Activated CD4-positive, alpha-beta T cell treated with anti-CD3 and anti-CD28 coated beads, Interleukin-2, amount 50 U/mL, for 4 hours (primary cell): ENCODE measurements around the gene NUDT16L1.

Source experiments
- DNase-seq, 2 experiments: peaks; one replicate each; pipeline ENCODE4 v3.0.0-alpha.2; 2020

The NUDT16L1 gene

DNA sequence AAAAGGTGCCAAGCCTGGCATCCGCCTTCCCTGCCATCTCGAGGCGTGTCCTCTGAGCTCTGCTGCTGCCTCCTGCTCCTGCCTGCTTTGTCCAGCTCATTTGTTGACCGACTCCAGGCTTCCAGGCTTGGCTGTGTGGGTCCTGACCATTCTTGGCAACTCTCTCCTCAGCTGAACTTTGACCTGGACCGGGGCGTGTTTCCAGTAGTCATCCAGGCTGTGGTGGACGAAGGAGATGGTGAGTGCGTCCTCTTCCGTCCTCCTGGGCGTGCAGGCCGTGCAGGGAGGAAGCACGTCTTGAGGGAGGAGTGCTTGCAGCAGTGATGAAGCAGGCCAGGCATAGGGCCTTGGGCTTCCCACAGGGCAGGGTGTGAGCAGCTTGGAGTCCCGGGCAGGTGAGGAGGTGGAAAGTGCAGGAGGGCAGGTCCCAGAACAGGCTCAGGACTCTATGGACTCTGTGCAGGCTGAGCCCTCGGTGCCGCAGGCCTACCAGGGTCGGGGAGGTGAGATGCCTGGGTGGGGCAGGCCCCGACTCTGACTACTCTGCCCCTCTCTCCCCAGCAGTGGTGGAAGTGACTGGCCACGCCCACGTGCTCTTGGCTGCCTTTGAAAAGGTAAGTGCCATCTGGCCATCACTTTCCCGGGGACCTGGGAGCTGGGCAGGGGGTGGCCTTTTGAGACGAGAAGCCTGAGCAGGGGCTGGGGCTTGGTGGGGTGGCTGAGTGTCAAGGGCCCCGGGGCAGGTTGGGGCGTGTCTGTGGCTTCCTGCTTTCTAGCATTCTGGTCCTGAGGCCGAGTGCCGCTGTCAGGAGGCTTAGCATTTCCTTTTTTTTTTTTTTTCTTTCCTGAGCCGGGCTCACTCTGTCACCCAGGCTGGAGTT lies 28.6 kb upstream of the NUDT16L1 start:
- peak; percentile 28 to 32 for DNase-seq

DNA sequence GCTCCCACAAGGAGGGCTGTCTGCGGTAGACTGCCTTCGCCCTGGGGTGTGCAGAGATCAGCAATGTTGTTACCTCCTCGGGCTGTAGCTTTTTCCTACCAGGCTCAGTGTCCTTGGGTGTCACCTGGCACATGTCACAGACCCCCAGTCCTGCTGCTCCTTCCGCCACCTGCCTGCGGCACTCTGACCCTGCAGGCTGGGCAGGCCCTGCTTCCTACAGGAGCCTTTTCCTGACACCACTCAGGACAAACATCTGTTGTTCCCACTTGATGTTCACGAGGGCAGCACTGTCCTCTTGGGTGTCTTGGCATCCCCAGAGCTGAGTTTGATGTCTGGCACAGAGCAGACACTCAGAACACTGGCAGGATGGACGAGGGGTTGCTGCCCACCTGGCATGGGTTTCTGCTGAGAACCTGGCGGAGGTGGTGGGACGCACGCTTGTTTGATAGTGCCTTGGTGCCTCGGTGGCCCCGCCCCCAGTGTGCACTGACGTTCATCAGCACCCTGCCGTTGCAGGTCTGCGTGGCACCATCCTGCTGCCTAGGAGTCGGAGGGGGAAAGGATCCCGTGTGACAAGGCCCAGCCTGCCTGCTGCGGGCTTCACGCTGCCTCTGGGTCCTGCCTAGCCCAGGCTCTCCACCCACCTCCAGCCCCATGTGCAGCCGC lies 26.7 kb upstream of the NUDT16L1 start:
- DNase-seq: no peak

DNA sequence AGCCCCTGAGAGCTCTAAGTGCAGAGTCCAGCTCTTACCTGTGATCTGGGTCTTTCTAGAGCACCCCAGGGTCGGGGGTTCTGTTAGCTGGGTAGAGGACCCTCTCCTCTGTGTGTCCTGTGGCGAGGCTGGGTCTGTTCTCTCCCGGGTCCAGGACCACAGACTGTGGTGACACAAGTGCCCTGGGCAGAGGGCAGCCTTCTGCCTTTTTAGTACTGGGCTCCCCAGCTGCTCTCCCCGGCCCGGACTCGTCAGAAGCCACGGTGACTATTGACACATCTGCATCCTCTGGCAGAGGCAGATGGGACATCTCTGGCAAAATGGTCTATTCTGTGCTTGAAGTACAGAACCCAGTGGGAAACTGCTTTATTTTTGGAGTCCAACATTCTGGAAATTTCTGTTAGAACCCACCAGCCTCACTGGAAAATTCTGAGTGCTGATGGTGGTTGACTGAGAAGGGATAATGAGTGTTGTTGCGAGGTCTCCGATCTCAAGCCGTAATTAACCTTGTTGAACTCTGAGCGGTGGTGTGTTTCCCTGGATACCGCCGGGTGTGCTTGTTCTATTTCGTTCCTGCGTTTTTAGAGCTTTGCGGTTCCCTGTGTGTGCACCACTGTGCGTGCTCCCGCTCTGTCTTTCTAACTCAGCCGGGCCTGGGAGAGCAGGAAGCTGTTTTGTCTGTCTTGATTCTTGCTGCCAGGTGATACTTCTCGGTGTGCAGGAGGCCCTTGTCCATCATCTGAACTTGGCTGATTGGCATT lies 26.0 kb upstream of the NUDT16L1 start:
- no peak for DNase-seq

DNA sequence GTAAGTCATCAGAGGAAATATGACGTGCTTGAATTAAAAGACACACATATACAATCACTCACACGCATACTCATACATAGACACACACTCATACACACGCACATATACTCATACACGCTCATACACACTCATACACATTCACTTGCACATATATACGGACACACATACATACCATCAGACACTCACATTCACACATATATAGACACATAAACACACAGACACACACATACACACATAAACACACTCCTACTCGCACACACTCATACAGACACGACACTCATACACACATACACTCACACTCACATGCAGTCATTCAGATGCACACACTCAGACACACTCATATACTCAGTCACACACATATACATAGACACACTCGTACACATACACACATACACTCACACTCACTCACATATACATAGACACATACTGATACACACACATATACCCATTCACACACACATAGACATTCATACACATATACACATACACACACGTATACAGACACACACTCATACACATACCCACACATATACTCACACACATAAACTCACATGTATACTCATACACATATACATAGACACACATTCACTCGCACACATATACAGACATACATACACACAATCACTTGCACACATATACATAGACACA lies 24.9 kb upstream of the NUDT16L1 start:
- no peak for DNase-seq

DNA sequence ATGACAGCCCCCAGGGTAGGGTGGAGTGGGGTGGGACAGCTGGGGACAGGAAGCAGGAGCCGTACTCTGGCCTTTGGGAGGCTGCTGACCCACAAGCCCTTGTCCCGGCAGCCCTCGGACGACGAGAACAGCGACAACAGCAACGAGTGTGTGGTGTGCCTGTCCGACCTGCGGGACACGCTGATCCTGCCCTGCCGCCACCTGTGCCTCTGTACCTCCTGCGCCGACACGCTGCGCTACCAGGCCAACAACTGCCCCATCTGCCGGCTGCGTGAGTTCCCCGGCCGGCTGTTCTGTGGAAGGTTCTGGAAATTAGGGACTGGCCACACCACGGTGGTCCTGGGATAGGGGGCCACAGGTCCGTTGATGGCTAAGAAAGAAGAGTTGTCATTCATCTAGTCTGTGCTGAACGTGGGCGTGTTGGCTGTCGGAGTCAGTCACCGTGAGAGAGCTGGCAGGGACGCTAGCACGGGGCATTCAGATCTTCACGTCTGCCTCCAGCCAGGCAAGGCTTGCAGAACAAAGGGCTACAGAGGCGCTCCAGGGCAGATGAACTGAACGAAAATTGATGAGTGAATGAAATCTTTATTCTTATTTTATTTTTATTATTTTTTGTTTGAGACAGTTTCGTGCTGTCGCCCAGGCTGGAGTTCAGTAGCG lies 19.8 kb upstream of the NUDT16L1 start:
- DNase-seq: no peak

DNA sequence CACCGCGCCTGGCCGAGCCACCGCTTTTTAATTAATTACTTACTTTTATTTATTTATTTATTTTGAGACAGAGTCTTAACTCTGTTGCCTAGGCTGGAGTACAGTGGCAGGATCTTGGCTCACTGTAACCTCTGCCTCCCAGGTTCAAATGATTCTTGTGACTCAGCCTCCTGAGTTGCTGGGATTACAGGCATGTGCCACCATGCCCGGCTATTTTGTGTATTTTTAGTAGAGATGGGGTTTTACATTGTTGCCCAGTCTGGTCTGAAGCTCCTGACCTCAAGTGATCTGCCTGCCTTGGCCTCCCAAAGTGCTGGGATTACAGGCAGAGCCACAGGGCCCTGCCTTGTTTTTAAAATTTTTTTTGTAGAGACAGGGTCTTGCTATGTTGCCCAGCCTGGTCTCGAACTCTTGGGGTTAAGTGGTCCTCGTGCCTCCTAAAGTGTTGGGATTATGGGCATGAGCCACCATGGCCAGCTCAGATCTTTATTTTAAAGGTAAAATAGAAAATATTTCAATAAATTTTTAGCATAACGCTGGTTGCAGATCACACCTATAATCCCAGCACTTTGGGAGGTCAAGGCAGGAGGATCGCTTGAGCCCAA lies 18.3 kb upstream of the NUDT16L1 start:
- no peak for DNase-seq

DNA sequence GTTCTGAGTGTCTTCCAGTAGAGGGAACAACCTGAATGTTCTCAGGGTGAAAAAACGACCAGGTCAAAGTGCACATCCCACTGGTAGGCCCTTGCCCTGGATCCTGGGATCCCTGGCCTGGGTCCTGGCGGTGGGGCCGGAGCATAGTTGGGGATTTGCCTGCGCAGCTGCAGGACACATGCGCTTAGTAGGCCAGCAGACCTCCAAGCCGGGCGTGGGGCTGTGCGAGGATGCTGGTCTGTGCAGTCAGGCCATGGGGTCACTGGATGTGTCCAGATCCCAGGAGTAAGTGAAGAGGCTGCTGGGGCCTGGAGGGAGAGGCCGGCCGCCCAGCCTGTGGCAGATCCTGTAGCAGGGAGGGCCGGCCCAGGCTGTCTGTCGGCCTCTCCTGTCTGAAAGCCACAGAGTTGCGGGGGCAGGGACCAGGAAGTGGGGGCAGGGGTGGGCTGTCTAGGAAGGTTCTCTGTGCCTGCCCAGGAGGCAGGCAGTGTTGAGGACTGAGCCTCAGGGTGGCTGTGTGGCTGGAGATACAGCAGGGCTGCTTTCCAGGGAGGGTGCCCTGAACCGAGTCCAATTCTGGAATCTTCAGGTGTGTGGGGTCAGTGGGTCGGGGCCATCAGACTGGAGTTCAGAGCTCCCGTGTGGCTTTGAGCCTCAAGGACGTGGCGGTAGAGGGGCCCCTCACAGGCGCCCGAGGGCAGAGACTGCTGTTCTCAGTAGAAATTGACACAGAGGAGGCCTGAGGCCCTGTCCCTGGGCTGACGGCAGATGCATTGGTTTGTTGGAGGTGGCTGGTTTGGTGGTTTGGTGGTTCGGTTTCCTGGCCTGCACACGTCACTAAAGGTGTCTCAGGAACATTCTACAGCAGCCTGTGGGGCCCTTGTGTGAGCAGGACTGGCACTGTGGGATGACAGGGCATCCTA lies 17.2 kb upstream of the NUDT16L1 start:
- peak; percentile 44 to 45 for DNase-seq

DNA sequence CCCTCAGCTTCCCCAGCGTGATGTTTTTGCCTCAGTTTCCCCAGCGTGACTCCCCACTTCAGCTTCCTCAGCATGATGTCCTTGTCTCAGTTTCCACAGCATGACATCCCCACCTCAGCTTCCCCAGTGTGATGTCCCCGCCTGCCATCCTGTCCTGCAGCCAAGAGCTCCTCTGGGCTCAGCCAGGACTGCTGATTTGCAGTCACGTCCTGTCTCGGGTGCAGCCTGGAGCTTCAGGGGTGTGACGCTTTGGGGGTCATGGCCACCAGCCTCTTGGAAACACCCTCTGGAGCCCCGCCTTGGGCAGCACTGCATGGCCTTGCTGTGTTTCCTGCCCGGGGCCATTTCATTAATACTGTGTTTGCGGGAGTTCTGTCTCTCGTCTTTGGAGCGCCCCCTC lies 16.5 kb upstream of the NUDT16L1 start:
- DNase-seq: no peak

DNA sequence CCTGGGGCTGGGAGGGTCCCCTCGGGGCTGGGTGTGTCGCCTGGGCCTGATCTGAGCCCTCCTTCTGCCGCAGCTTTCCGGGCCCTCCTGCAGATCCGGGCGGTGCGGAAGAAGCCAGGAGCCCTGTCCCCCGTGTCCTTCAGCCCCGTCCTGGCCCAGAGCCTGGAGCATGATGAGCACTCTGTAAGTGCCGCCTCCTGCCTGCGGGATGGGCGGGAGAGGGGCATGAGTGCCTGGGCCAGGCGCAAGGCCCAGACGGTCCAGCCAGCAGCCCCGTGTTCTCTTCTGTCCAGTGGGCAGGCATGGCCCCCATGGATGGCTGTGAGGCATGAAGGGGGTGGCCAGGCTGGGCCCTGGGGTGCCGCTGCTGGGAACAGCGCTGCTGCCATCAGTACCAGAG lies 16.0 kb upstream of the NUDT16L1 start:
- no peak for DNase-seq

DNA sequence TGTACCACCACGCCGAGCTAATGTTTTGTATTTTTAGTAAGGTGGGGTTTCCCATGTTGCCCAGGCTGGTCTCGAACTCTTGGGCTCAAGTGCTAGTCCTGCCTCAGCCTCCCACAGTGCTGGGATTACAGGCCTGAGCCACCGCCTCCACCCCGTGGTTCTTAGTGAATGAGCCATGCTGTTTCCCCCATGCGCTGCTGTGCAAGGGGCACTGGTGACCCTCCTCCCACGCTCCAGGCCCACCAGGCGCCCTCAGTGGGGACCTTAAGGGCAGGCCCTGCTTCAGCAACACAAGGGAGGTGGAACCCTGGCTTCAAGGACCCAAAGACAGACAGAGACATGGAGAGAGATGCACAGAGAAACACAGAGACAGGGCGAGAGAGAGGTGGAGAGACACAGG lies 15.4 kb upstream of the NUDT16L1 start:
- DNase-seq: no peak

DNA sequence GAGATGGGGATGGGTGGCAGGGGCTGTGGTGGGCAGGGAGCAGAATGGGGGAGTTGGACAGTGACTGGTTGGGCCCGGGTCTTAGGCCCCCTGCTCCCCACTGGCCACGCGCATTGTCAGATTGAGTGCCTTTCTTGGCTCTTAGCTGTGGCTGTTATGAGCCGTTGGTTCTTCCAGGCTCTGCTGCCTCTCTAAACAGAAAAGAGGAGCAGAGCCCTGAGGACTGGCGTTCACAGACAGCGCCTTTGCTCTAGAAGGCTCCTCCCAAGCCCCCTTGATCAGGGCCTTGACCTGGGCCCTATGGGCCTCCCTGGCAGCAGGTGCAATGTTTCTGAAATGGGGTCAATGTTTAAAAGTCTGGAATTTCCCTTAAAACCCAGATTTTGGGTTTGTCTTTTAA lies 14.8 kb upstream of the NUDT16L1 start:
- DNase-seq: no peak

DNA sequence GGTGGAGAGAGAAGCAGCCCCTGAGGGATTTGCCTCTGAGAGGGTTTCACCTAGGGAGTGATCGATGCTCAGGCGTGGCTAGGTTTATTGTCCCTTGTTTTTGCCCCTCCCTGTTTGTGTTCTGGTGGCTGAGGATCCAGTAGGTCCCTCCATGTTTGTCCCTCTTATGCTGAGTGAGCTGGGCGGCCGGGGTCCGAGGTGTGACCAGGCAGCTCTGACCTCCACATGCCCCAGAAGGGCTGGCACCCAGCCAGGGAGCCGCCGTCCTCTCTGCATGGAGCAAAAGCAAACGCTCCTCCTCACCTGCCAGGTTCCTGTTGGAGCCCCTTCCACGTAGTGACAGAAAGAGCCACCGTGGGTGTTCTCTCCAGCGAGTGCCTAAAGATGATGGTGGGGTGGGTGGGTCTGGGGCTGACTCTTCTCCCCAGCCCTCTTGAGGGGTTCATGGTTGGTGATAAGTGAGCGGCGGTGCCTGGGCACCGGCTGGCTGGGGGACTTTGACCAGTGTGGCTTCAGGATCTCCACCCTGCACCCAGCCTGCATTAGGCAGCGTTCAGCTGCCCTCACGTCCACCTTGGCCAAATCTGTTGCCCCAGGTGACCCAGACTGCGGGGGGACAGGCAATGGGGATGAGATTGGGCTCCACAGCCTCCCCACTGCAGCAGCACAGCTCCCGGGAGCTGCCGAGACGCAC lies 14.1 kb upstream of the NUDT16L1 start:
- DNase-seq: no peak

DNA sequence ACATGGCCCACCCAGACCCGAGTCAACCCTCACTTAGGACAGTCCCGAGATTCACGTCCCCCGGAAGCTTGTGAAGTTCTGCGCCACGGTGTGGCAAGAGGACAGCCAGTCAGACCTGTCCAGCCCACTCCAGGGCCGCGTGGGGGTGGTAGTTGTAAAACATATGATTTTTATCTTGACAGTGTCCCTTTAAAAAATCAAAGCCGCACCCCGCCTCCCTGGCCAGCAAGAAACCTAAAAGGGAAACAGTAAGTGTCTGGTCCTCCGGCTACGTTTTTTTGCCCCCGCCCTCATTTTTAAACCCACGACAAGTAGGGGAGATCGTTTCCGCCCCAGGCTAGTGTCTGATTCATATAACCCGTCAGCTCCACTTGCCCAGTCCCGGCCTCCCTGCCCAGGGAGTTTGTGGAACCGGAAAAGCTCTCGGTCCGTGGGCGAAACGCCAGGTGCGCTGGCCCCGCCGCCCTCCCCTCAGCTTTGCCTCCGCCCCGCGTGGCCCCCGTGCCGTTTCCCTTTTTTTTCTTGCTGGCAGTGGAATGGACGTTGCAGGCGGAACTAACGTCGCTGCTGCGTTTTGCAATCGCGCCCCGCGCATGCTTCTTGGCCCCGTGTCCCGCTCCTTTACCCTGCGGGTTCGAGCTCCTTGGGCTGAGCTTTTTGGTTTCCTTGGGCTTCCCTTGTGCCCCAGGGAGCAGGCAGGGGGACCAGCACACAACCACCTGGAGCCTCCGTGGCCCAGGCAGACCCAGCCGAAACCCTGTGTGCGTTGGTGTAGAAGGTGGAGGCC lies 13.3 kb upstream of the NUDT16L1 start:
- DNase-seq: no peak

DNA sequence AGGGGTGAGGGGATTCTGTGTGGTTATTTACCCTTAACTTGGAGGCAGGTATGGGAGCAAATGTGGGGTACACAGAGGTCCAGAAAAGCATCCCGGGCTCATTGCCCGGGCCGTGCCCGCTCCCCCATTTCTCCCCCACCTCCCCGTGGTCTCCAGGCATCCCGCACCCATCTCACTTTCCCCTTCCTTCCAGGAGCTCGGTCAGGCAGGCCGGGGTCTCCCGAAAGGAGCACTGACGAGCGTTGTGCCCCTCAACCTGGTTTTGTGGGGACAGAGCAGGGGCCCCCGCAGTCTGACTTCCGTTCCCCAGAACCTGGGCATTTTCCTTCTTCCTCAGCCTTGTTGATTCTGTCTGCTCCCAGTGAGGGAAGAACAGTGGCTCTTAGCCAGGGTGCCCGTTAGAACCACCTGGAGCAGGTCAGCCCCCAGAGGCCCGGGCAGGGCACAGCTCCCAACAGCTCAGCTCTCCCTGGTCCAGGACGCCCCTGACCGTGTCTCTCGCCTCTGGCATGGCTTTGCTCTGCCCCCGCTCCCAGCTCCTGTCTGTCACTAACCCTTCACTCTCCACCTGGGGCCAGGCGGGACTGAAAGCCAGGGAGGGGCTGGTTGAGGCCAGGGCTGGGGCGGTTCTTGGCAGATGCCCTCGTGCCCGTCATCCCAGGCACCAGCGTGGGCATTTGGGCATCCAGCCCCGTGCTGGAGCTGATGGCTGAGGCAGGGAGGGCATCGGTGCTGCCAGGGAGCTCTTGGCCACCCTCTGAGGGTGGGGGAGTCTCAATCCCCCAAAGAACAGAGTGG lies 12.5 kb upstream of the NUDT16L1 start:
- DNase-seq: no peak

DNA sequence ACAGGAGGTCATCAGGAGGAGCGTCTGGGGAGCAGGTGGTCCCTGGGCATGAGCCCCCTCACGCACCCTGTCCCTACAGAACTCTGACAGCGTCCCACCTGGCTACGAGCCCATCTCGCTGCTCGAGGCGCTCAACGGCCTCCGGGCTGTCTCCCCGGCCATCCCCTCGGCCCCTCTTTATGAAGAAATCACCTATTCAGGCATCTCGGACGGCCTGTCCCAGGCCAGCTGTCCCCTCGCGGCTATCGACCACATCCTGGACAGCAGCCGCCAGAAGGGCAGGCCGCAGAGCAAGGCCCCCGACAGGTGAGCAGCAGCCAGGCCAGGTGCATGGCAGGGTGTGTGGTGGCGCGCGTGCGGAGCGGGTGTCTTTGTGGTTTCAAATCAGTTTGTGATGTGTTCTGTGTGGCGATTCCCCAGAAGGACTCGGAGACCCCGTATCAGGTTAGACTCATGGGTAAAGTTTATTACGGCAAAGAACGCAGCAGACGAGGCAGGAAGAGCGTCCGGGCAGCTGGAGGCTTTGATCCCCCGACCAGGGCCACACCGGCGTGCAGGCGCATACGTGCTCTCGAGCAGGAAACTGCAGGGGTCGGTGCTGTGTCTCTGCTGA lies 11.8 kb upstream of the NUDT16L1 start:
- DNase-seq: no peak

DNA sequence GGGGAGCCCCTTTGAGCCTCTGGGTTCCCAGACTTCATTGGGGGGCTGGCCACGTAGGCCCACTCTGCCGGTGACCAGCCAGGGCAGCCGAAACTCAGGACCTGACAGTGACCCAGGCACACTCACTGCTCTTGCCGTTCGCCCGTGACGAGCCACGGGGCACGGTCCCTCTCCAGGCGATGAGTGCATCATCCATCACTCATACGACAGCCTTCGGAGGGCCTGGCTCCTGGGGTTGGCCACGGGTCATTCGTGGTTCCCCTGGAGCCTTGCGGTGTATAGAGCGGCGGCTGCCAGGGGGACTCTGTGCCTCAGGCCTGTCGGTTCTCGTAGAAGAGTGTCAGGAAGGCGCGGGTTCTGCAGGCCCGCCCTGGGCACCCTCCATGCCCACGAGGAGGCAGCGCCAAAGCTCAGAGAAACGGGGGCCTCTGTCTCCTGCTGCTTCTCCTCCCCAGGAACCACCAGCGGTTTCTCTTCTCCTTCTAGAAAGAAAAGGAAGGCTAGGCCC lies 11.2 kb upstream of the NUDT16L1 start:
- no peak for DNase-seq

DNA sequence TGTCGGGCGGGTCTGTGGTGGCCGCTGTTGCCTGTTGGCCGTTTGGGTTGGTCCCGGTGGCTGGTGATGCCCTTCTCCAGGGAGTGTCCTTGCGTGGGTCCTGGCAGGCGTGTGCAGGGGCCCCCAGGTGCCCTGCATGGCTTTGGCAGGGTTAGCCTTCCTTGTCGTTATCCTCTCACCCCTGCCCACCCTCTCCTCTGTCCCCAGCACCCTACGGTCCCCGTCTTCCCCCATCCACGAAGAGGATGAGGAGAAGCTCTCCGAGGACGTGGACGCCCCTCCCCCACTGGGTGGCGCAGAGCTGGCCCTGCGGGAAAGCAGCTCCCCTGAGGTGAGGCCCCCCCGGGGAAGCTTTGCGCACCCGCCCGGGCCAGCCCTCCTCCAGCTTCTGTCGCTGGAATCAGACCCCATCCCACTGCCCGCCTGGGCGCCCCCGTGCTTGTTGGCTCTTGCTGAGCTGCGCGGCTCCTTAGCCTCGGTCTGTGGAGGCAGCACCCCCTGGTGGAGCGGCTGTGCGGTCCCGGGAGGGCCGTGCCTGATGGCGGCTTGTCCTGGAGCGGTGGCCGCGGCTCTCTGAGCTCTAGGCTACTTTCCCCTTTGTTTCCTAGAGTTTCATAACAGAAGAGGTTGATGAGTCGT lies 10.6 kb upstream of the NUDT16L1 start:
- no peak for DNase-seq
